DMS79 (cell line): Measurements from ENCODE around the gene TRIM9.
A peak's percentile ranks its signal among the peaks of the same experiment; 100 is the strongest.
"Not testable (repeated sequence)": the region's sequence is repeated elsewhere in the genome, so short reads cannot be mapped to it uniquely, and the experiment has no call there.

Experiments
- DNase-seq: peaks from one replicate; lab custom pipeline; 2025; lab: John Stamatoyannopoulos, UW

Gene TRIM9

DNA sequence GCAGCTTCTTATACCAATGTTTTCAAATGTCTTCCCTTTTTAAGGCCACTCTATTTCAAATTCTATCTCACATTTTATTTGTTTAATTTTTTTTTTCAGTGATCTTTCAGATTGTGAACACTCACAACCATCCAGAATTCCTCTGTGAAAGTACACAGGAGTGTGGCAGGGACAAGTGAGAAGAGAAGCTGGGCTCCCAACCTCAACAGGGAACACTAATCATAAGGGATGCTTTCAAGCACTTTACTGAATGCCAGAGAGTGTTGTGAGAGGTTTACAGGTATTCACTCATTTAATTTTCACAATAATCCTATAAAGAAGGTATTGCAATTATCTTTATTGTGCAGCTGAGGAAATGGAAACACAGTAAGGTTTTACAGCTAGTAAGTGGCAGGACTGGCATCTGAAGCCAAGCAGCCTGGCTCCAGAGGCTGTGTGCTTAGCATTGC is 90.5 kb downstream of the TRIM9 start:
- no peak for DNase-seq

DNA sequence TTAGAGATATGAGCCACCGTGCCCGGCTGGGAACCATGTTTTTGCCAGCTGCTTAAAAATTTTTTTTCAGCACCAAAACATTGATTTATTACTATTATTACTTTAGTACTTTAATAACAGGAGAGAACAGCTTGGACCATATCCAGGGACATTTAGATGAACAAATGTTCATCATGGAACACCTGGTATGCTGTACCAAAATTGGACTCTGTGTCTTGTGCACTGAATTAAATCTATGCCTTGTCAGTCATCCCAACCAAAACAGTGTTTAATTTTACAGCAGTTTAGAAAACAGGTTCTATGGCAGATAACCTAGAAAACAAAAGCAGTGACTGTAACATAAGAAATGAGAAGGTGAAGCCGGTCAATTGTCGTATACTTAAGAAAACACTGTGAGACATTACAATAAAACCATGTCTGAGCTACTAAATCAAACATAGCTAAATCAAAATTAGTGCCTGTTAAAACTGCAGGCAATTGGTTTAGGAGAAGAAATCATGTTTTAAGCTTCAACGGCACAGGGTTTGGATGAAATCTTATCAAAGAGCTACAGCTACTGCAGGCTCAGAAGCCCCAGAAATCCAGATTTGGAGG is 92.4 kb downstream of the TRIM9 start:
- DNase-seq: no peak

DNA sequence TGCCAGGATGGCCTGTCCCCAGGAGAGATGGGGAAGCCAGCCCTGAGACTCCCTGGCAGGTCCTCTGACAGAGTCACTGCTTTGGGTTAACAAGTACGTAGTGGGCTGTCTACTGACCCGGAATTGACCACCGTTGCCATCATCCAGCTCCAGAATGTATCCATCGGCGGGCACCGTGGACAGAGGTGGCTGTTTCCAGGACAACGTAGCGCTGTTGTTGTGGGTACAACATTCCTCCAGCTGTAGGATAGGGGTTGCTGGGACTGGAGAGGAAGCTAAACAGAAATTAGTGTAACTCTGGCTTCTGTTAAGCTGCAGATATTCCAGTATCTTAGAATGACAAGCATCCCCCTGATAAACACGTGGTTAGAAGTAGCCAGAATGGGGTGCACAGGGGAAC is 94.3 kb downstream of the TRIM9 start:
- DNase-seq: no peak

DNA sequence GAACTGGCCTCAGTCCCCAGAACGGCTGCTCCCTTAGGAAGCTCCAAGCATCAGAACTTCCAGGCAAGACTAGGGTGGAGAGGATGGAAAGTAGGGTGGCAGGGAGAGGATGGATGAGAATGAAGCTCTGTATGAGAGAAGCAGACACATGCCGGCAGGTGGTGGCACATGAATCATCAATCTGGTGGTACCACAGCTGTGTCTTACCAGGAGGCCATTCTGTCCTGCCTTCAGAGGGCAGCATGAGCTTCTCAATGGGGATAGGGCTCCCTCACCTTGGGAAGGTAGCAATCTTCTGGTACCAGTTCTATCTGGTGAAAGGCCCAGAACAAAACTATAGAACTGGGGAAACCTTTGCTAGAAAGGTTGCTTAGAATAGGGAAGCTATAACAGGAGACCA is 95.2 kb downstream of the TRIM9 start:
- DNase-seq: no peak

DNA sequence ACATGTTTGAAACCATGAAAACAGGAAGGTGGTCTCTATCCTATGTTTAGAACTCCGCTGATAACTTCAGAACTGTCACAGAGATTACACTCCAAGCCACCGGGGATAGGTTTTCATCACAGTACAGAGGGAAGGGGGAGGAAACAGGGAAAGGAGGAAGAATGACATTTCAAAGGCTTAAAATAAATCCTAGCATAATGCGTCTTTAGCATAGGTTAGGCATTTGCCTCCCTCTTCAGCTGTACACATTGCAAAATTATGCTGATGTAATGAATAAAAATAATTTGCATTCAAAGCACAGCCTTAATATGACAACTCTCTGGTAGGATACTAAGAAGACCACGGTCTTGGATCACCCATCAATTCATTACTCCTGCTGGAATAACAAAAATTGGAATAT is 96.3 kb downstream of the TRIM9 start:
- no peak for DNase-seq

DNA sequence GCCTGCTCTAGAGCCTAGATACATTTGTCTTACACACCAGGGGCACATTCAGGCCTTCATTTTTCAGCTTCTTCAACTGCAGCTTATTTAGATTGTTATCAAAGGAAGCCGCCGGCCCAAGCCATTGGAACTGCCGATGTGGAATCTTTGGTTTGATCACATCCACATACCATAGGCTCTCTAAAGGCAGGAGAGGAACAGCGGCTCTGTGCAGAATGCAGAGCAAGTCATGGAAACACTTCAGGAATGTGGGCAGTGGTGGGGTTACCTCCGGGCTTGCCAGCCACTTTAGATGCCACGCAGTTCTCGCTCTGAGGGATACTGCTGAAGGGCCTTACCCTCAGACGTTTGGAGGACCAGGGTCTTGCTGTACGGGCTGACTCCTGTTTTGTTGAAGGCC is 97.2 kb downstream of the TRIM9 start:
- no peak for DNase-seq

DNA sequence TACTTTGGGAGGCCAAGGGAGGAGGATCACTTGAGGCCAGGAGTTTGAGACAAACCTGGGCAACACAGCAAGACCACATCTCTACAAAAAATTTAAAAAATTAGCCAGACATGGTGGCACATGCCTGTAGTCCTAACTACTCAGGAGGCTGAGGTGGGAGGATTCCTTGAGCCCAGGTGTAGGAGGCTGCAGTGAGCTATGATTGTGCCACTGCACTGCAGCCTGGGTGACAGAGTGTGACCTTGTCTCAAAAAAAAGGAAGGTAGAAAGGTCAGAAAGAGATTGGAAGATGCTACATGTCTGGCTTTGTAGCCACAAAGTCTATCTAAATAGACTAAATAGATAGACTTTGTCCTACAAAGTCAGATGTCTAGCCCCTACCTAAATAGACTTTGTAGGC is 100.7 kb downstream of the TRIM9 start:
- not testable (repeated sequence) for DNase-seq

DNA sequence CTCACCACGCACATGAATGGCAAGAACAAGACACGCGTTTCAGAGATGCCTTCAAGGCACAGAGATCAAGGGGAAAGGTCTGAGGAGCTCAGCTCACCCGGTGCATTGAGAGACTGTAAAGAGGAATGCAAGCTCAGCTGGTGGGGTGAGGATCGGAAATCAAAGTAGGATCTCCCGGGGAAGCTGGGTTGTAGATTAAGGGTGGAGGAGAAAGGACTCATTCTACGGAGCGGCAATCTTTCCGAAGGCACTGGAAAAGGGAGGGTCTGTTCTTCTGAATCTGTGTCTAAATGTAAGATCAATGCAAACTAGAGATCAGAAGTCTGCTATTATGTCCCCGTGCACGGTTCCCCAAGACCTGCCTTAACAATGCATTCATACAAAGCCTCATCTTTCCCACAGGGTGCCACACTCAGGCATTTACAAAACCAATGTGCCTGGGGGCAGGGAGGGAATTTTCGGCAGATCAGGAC is 109.0 kb downstream of the TRIM9 start:
- DNase-seq: no peak

DNA sequence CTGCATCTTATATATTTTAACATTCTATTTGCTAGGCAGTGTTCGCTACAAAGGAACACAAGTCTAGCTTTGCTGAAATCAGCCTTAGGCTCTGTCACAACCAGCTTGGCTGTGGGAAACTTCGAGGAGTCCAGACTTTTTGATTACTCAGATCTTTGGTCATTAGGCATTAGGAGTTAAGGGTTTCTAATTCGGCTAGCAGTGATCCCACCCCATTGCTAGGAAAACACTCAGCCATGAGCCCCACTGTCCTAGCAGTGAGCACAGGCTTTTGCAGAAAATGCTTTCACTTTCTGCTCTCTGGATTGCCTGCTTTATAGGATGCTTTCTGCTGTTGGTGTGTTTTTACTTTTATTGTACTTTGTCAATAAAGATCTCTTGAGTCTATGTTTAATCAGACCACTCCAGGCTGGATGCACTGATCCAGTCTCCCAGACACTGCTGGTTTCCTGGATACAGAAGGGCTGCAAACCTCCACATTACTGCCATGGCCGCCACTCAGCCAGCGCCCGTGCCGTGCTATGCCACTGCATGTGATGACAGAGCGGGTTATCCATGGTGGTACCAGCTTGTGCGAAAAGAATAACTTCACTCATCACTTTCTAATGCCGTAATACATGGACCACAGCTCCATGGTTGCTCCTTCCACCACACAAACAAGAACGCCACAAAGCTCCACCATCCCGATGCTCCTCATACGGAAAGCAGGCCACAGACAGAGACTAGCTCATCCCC is 109.6 kb downstream of the TRIM9 start:
- DNase-seq: no peak

DNA sequence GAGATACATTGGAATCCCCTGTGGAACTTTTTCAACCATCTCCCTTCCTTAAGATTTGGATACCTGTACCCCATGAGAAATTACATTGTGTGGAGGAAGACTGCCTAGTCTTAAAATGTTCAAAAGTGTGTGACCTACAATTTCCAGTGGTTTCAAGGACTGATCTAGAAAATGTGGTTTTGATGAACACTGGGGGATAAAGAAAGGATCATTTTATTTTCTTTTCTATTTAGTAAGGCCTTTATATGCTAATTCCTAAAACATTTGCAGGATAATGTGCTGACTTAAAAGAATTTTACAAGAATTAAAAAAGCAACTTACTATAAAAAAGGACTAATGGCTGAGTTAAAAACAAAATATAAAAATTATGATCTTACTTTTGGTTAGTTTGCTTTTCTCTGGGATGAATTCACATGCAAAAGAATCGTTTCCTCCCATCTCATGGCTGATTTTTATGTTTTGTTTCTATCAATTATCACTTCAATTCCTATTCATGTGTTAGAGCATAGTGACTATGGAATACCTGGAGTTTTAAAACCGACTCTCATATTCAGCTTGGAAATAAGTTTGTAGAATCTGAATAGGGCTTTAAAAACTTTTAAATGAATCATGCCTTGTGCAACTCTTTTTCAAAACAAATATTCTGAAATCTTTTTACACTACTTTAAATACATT is 110.7 kb downstream of the TRIM9 start:
- no peak for DNase-seq

DNA sequence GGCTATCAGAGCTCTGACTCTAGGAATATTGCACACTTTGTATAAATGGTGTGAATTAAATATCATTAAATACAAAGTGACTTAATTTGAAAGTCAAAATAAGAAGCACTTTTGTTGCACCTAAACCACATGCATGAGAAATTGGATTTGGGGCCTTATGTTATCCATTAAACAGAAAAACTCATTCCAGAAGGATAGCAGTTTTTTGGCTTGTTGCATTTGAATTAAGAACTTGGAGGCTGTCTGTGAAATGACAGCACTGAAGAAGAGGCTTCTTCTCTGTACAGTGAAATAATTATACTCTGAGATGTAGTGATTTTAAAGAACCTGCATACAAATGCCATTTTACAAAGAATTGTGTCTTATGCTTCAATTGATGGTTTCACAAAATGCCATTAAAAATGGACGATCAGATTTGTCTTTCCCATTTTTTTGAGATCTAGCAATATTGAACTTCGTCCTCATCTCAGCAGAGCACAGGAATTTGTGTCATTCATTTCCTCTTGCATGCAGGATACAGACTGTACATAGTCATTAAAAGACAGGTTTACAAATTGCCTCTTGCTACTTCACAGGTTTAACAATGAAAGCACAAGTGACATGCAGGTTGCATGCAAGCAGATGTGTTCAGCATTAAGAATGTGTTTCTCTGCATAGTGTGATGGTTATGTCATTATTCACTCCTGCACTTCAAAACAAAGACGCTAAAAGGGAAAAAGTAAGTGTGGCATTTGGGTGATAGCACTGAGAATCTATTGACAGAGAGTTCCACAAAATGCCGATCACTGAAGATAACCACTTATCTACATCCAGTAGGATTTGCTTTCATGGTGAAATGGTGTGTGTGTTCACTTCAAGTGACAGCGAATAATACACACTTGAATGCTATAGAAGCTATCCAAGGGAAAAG is 114.7 kb downstream of the TRIM9 start:
- no peak for DNase-seq

DNA sequence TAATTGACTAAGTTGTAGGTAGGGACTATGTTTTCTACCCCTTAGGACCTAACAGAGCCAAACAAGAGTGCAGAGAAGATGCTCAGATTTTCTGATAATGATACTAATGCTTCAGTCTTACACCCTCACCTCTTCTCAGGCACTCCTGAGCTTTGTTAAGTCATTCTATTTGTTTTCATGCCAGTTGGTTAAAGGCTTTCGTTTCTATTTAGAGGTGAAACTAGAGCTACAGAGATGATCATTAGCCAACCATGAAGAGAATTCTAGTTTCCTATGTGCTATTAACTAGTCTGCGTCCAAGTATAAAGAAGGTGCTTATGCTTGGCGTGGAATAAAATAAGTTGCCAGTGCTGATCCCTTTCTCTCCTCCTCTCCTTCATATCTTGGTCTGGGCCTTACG is 116.0 kb downstream of the TRIM9 start:
- DNase-seq: no peak

DNA sequence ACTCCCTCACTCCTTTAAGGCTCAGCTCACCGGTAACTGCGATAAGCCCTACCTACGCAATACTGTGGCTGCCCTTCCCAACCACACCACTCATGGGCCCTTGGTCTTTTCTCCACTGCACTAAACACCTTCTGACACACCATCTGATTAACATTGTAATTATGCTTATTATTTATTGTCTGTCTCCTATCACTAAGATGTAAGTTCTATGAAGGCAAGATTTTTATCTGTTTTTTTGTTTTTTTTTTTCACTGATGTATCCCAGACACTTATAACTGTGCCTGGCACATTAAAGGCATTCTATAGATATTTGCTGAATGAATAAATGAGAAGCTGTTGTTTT is 116.4 kb downstream of the TRIM9 start:
- no peak for DNase-seq

DNA sequence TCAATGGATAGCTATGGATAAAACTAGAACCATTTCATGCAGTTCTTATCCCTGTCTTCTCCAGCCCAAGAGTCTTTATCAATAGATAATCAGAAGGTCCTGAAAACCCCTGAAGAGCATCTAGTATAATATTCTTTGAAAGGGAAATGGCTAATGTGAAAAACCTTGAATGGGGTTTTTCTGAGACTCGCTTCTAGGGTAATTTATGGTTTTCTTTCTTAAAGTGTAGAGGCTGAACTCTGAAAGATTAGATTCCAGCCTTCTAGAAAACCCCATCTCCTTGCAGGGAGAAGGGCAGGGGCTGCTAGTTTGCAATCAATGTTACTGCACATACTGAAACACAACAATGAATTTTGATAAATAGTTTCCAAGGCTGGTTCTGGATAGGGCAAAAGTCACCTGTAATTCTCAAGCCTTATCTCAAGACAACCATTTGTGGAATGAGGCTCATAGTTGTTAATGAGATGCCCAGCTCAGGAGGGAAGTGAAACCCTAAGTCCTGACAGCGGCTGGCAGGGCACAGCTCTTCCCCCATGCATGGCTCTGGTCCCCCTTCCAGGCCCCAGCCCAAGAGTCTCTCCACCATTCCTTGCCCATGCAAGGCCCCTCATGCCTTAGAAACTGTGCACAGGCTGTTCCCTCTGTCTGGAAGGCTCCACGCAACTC is 116.9 kb downstream of the TRIM9 start:
- DNase-seq: no peak

DNA sequence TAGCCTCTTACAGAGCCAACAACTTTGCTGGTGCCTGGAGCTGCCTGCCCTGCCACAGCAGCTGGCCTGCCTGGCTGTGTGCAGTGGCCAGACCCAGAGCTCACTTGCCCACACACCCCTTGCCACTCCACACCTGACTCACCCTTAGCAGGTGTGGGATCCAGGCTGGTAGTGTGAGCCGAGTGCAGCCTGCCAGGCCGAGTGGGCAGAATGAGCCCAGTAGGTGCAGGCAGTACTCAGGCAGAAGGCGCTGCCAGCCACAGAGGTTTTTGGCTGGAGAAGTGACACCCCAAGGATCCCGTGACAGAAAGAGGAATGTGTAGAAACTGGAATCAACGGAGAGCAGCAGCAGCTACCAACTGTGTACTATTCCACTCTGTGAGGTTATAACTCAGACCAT is 120.8 kb downstream of the TRIM9 start:
- DNase-seq: no peak

DNA sequence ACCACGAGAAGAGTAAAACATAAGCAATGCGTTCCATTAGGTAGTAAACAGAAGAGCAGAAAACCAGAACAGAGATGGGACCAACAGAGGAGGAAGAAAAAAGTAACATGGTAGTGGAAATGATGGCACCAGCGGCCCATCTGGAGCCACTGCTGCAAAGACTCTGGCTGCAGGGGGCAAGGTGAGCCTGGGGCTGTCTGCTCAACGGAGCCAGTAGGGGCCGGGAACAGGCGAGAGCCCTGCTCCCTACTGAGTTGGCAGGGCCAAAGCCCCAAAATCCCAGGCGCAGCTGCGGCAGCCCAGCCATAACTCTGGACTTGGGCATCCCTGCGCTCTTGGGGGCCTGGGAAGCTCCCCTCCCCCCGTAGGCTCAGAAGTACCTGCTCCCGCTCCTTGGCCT is 122.2 kb downstream of the TRIM9 start:
- no peak for DNase-seq

DNA sequence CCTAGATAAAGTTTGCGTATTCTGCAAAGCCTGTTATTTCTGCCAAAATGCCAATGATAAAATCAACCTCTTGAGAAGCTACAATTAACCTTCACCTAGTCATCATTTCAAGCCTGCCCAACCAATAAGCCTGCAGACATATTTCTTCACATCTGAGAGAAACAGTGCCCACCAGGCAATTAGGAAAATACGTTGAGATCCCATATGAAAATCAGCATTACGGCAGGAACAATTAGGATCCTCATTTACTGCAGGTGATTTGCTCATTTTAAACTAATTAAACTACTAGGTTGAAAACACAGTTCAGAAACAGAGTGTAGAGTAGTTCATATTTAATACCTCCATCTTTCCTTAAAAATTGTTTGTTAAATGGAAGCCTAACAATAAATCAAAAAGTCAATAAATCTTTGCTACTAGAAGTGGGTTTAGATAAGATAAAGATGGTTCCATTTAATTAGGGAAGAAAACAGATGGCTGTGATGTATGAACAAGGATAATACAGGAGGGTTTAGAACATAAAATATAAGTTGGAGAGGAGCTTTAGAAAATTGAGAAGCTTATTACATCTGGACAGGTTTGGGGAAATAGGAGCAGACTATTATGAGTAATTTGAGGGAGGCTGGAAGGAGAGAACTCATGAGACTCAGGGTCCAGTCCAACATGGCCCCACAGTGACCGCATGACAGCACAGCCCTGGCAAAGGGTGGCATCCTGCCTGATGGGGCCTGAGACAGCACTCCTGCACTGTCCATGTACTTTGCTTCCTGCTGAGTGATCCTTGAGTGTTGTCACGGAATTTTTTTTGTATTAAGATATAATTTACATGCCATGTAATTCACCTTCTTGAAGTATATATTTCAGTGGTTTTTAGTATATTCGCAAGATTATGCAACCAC is 123.8 kb downstream of the TRIM9 start:
- no peak for DNase-seq

DNA sequence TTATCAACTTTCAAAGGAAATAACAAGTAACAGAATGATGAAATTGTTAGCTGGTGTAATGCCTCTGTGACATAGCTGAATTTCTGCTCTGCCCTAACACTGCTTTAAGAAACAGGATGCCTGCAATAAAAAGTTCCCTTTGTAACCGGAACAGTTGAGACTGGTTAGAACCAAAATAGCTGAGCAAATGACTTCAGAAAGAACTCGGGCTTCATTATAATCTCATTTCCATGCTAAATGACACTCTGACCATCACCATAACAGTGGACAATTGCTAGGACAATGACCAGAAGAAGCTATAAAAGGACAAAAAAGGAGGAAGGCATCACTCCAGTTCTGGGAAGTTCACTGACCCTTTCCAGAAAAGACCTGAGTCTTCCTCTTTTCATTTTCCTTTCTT is 127.1 kb downstream of the TRIM9 start:
- DNase-seq: no peak

DNA sequence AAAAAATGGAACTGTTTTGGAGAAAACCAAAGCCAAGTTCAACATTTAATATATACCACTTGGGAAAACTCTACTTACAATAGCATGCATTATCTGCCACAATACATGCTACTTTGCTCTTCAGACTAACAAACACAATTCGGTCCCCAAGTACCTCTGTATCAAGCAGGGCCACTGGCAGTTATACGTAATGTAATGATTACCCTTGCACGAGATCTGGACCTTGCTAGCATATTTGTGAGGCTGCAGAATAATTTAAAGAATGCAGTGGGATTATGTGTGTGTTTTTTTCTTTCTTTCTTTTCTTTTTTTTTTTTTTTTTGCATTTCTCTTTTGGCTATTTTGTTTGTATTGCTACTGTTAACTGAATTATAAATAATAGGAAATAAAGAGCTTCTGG is 127.8 kb downstream of the TRIM9 start:
- DNase-seq: no peak

DNA sequence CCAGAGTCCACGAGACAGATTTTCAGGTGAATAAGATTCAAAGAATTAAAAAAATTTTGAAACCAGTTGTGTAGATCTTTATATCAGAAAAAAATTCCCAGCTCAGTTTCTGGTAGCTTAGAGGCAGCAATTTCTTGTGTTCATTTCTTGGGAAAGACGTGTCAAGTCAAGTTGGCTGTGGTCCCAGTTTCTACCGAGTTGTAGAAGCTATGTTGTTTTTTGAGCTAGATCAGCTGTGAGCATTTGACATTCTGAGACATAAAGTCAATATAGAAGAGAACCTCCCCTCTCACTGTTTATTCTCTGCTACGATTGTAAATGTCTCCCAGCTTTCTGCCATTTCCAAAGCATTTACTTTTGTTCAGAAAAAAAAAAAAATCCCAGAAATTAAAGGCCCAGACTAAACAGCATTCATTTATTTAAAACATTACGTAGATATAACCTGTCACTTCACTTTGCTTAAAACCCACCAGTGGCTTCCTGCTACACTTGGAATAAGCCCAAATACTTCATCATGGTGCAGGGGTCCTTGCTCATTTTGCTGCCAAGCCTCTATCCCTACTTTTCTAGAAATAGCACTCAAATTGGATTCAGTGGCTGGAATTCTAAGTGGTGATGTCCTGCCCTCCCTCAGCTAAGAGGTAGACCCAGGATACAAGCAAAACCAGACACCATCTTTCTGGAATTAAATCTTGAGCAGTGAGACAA is 130.1 kb downstream of the TRIM9 start:
- DNase-seq: peak; percentile 56
